Measurements from ENCODE around the gene RAET1L. TPM values are rescaled to one million over a fixed set of nuclear protein-coding genes. Genes with fewer than 3 reads are reported as not detected.
"Not testable (repeated sequence)": the region's sequence is repeated elsewhere in the genome, so short reads cannot be mapped to it uniquely, and the experiment has no call there.

RAET1L gene
- total and polyA plus RNA-seq, 5 donors from 2014 or later = not detected

DNA sequence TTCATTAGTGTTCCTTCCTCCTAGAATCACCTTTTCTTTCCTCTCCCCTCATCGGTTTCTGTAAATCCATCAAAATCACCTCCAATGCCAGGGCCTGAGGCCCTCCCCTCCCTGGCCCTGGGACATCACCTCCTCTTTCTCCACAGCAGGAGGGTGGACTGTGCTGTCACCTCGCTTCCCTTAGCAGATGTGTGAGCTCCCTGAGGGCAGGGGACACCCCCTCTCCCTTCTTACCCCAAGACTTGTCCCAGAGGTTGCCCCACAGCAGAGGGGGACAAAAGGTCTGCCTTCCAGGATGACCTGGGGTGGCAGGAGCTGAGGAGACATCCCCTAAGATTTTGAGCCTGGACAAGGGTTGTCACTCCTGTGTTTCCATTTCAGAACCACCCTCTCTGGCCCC, 55.7 kb downstream of the RAET1L start:
- H3K9me3 ChIP-seq (ENCODE audit: control insufficient read depth in 2 of 2, low read length in 2 of 2) = no peaks in the 10 kb centered on the region
- Mint-ChIP-seq H3K27ac (no peak overlapping the region), H3K4me3 (no peak overlapping the region), H3K27me3 (peaks cover 74% of the 10 kb centered on the region), H3K36me3 (no peaks in the 10 kb centered on the region), H3K4me1 (peaks cover 0 to 13% (median 5%) of the 10 kb centered on the region in 4 donors), H3K9me3 (peaks cover 0 to 2% (median 0%) of the 10 kb centered on the region in 7 donors)
- peaks cover 10% of the 10 kb centered on the region for H3K4me1 ChIP-seq (ENCODE audit: control insufficient read depth, insufficient read depth, low read length, poor library complexity, severe bottlenecking)
- peaks cover 13% of the 10 kb centered on the region for H3K27me3 ChIP-seq (ENCODE audit: control insufficient read depth, insufficient read depth, low read length)
- no peaks in the 10 kb centered on the region for H3K36me3 ChIP-seq (ENCODE audit: control insufficient read depth, insufficient read depth, low read length)
- no peak for DNase-seq
- no peak for ATAC-seq (ENCODE audit: low read depth in 2 of 2)
- no peak overlapping the region for H3K27ac ChIP-seq (ENCODE audit: insufficient read depth, low read length, poor library complexity, severe bottlenecking)
- no peak overlapping the region for H3K4me3 ChIP-seq (ENCODE audit: low read depth, low read length)

- not testable (repeated sequence) for DNase-seq; H3K27ac Mint-ChIP-seq; H3K4me3 ChIP-seq (ENCODE audit: low read depth, low read length); H3K4me3 Mint-ChIP-seq; H3K36me3 Mint-ChIP-seq; ATAC-seq (ENCODE audit: low read depth in 2 of 2); H3K27ac ChIP-seq (ENCODE audit: insufficient read depth, low read length, poor library complexity, severe bottlenecking); H3K36me3 ChIP-seq (ENCODE audit: control insufficient read depth, insufficient read depth, low read length); H3K9me3 Mint-ChIP-seq; H3K9me3 ChIP-seq (ENCODE audit: control insufficient read depth in 2 of 2, low read length in 2 of 2)
- peaks cover 10% of the 10 kb centered on the region for H3K27me3 ChIP-seq (ENCODE audit: control insufficient read depth, insufficient read depth, low read length)
- H3K4me1 ChIP-seq (ENCODE audit: control insufficient read depth, insufficient read depth, low read length, poor library complexity, severe bottlenecking) = peaks cover 17% of the 10 kb centered on the region
- peaks cover 0 to 20% (median 5%) of the 10 kb centered on the region in 4 donors for H3K4me1 Mint-ChIP-seq
- H3K27me3 Mint-ChIP-seq = peaks cover 77% of the 10 kb centered on the region
Observed at GRCh38 chr6:149968909-149969308, 56.4 kb downstream of the RAET1L start.

Other genes with a start within 250 kb of the RAET1L start
- 0.49 TPM for gene LRP11, start 161.2 kb downstream of the RAET1L start, total RNA-seq
- gene LRP11, start 161.2 kb downstream of the RAET1L start, polyA plus RNA-seq = 1 to 10 TPM in 2 of 4 donors, under 1 TPM in 2; 0.42 to 1.3 (median 0.93) TPM
- gene RAET1E, start 127.4 kb downstream of the RAET1L start, total RNA-seq = not detected
- not detected for gene RAET1E, start 127.4 kb downstream of the RAET1L start, polyA plus RNA-seq
- gene RAET1G, start 102.4 kb downstream of the RAET1L start, total RNA-seq = 0.76 TPM
- gene RAET1G, start 102.4 kb downstream of the RAET1L start, polyA plus RNA-seq = not detected
- gene ULBP2, start 83.5 kb downstream of the RAET1L start, total RNA-seq = 9.7 TPM
- gene ULBP2, start 83.5 kb downstream of the RAET1L start, polyA plus RNA-seq = under 1 TPM in 1 of 4 donors, not detected in 3; 0.13 TPM
- 0.64 TPM for gene ULBP1, start 61.6 kb downstream of the RAET1L start, total RNA-seq
- not detected for gene ULBP1, start 61.6 kb downstream of the RAET1L start, polyA plus RNA-seq
- 1.3 TPM for gene ULBP3, start 43.6 kb upstream of the RAET1L start, total RNA-seq
- gene ULBP3, start 43.6 kb upstream of the RAET1L start, polyA plus RNA-seq = 1 to 10 TPM in 1 of 4 donors, under 1 TPM in 2, not detected in 1; 0.19 to 1.2 (median 0.72) TPM
- not detected for gene PPP1R14C, start 117.5 kb upstream of the RAET1L start, total RNA-seq
- gene PPP1R14C, start 117.5 kb upstream of the RAET1L start, polyA plus RNA-seq = not detected

Data from CD4-positive, CD25-positive, alpha-beta regulatory T cell (primary cell).